Tibial artery (tissue), 4 donors: ENCODE measurements around the gene TMCO4.
A peak's percentile ranks its signal among the peaks of the same experiment; 100 is the strongest.

ENCODE experiments used
- DNase-seq, 2 donors: peaks; one replicate each; pipeline ENCODE4 v3.0.0-alpha.2; 2019
- H3K27ac ChIP-seq, 2 donors: fragments of 200-600 bp; sonication (generic) in 1 of 2; 1 replicate in 1 of 2; 2 replicates in 1 of 2; pipeline ENCODE4 v1.5.1; 2018 to 2019; ENCODE audit warnings: mild to moderate bottlenecking in 1 of 2
- H3K27me3 ChIP-seq, 2 donors: fragments of 200-600 bp; sonication (generic) in 1 of 2; one replicate each; pipeline versions ENCODE4 v1.5.1 to v1.6.0; 2016 to 2019
- H3K36me3 ChIP-seq, 3 donors: fragments of 200-600 bp; sonication (generic) in 2 of 3; one replicate each; pipeline ENCODE4 v1.5.1; 2016 to 2019; ENCODE audit warnings: mild to moderate bottlenecking in 2 of 3
- H3K4me1 ChIP-seq, 4 donors: fragments of 200-600 bp; sonication (generic) in 2 of 4; 1 replicate in 3 of 4; 2 replicates in 1 of 4; pipeline ENCODE4 v1.5.1; 2016 to 2019
- H3K4me3 ChIP-seq, 2 donors: fragments of 200-600 bp; sonication (generic) in 1 of 2; 1 replicate in 1 of 2; 2 replicates in 1 of 2; pipeline ENCODE4 v1.5.1; 2018 to 2019; ENCODE audit warnings: mild to moderate bottlenecking in 2 of 2
- H3K9me3 ChIP-seq, 3 donors: fragments of 200-600 bp; sonication (generic) in 1 of 3; one replicate each; pipeline ENCODE4 v1.5.1; 2016 to 2019
- intact Hi-C: fragments of 100-400 bp; cut with DNase I; formaldehyde crosslinking; loops from one replicate; pipeline ENCODE4 v1.15.0; 2023; ENCODE audit warnings: low total_unique reads
- TF ChIP-seq, protein P1 (sequence below), 2 experiments: fragments of 200-600 bp in 1 of 2; fragments of 450-650 bp in 1 of 2; IDR thresholded peaks; one replicate each; pipeline ENCODE4 v1.5.1; 2017 to 2019; ENCODE audit warnings: antibody characterized with exemption in 2 of 2, mild to moderate bottlenecking in 1 of 2, moderate library complexity in 1 of 2

TMCO4 gene

GRCh38 chr1:19678493-19678892 is 121.2 kb downstream of the TMCO4 start:
- intact Hi-C loops: no loop called here
- no peak for DNase-seq
- H3K27ac ChIP-seq: no peak overlapping the region
- H3K4me3 ChIP-seq: no peak overlapping the region
- no peaks in the 10 kb centered on the region for H3K27me3 ChIP-seq
- TF ChIP-seq, protein P1, sequence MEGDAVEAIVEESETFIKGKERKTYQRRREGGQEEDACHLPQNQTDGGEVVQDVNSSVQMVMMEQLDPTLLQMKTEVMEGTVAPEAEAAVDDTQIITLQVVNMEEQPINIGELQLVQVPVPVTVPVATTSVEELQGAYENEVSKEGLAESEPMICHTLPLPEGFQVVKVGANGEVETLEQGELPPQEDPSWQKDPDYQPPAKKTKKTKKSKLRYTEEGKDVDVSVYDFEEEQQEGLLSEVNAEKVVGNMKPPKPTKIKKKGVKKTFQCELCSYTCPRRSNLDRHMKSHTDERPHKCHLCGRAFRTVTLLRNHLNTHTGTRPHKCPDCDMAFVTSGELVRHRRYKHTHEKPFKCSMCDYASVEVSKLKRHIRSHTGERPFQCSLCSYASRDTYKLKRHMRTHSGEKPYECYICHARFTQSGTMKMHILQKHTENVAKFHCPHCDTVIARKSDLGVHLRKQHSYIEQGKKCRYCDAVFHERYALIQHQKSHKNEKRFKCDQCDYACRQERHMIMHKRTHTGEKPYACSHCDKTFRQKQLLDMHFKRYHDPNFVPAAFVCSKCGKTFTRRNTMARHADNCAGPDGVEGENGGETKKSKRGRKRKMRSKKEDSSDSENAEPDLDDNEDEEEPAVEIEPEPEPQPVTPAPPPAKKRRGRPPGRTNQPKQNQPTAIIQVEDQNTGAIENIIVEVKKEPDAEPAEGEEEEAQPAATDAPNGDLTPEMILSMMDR (IDR thresholded peaks at IDR 0.05): no peak
- peaks cover 8 to 42% (median 13%) of the 10 kb centered on the region in 3 donors for H3K36me3 ChIP-seq
- H3K4me1 ChIP-seq: no peaks in the 10 kb centered on the region
- H3K9me3 ChIP-seq: no peaks in the 10 kb centered on the region

DNA sequence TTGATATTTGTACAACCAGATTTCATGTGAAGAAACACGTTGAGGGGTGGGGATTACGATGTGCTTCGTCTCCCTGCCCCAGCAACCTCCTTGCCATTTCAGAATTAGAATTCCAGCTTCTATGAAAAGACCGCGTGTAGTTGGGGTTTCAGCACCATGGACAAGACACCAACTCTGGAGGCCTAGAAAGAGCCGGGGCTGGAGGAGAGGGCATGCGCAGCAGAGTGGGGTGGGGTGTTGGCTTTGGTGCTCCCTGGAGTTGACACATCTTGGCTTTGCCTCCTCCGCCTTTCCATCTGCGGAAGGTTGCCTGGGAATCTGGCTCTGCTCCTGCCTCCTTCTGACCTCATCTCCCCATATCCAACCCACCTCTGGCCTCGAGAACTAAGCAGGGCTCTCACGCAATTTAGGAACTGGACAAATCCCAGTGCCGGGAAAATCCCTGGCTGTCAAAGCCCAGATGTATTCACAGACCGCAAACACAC is 123.2 kb downstream of the TMCO4 start:
- intact Hi-C loops: no loop called here
- H3K4me3 ChIP-seq: no peak overlapping the region
- no peak overlapping the region for H3K27ac ChIP-seq
- peak in 1 of 2 donors; percentile 67 for DNase-seq
- H3K9me3 ChIP-seq: no peaks in the 10 kb centered on the region
- TF ChIP-seq, protein P1 (IDR thresholded peaks at IDR 0.05): no peak
- H3K36me3 ChIP-seq: peaks cover 0 to 22% (median 0%) of the 10 kb centered on the region in 3 donors
- peaks cover 0 to 10% of the 10 kb centered on the region in 2 donors for H3K27me3 ChIP-seq
- H3K4me1 ChIP-seq: no peaks in the 10 kb centered on the region

DNA sequence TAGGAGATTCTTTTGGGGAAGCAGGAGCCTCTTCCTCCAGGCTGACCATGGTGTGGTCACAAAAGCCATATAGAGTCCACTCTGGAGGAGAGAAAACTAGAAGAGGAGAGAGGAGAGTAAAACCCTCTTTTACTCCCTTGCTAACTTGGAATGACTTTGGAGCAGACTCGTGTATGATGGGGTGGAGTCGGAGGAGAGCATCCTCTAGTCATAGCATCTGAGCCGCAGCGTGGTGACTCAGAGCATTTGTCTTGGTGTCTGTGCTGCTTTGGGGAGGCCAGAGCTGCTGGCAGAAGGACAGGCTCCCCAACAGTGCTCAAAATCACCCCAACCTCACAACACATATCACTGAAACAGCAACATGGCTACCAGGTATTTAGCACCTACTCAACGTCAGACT is 123.9 kb downstream of the TMCO4 start:
- TF ChIP-seq, protein P1 (IDR thresholded peaks at IDR 0.05): no peak
- Histone ChIP-seq H3K36me3 (peaks cover 0 to 17% (median 0%) of the 10 kb centered on the region in 3 donors), H3K4me1 (no peaks in the 10 kb centered on the region), H3K4me3 (no peak overlapping the region), H3K27me3 (peaks cover 0 to 14% of the 10 kb centered on the region in 2 donors), H3K9me3 (no peaks in the 10 kb centered on the region), H3K27ac (no peak overlapping the region)
- DNase-seq: no peak
- intact Hi-C loops: no loop called here

DNA sequence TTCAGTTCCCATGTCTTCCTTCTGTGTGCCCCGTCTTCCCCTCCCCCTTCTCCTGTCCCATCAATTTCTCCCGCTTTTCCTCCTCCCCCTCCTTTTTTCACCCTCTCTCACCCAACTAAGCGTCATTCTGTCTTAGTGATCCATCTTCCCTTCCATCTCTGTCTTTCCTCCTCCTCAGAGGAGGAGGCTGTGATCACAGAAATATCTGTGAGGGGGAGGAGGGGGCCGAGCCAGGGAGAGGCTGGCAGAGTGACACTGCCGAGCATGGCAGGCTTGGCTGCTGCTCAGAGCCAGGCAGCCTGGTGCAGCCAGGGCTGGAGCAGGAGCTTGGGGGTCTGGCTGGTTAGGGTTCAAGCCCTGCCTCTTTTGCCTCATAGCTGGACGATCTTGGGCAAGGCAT is 127.5 kb downstream of the TMCO4 start:
- Histone ChIP-seq H3K9me3 (no peaks in the 10 kb centered on the region), H3K36me3 (no peaks in the 10 kb centered on the region), H3K27me3 (peaks cover 0 to 32% of the 10 kb centered on the region in 2 donors), H3K4me1 (no peaks in the 10 kb centered on the region), H3K27ac (no peak overlapping the region), H3K4me3 (no peak overlapping the region)
- intact Hi-C loops: no loop called here
- no peak for DNase-seq
- TF ChIP-seq, protein P1 (IDR thresholded peaks at IDR 0.05): no peak

DNA sequence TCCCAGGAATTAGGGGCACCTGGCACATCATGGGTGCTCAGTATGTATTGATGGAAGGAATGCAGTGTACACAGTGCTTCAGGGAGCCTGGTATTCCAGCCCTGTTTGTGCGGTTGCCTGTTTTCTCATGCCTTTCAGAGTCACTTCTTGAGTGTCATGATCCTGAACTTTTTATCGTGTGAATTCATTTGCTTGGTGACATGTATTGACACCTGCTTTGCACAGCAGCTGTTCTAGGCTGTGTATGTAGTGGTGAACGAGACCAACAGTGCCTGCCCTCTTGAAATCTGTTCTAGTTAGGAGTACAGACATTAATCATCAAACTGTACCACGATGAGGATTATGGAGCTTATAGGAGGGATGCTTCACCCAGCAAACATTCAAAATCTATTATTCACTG is 128.9 kb downstream of the TMCO4 start:
- Histone ChIP-seq H3K27me3 (peaks cover 0 to 45% of the 10 kb centered on the region in 2 donors), H3K9me3 (no peaks in the 10 kb centered on the region), H3K4me1 (peaks cover 0 to 2% (median 0%) of the 10 kb centered on the region in 4 donors), H3K4me3 (no peak overlapping the region), H3K27ac (no peak overlapping the region), H3K36me3 (no peaks in the 10 kb centered on the region)
- TF ChIP-seq, protein P1 (IDR thresholded peaks at IDR 0.05): no peak
- DNase-seq: no peak
- intact Hi-C loops: no loop called here

DNA sequence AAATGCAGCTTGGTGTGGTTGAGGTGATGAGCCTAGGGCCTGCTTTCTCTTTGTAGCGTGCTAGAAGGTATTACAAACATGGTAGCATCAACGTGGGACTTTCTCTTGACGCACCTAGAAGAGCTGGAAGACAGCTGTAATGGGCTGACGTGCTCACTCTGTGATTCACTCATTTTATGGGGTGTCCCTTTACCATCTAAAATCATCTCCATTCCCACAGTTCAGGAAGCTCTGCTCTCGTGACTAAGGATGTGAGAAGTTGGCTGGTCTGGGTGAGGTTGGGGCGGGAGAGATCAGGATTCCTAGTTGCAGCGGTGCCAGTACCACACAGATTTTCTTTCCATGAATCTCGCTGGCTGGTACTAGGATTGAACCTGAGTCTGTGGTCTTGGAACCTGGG is 130.8 kb downstream of the TMCO4 start:
- no peak overlapping the region for H3K4me3 ChIP-seq
- peaks cover 0 to 17% (median 9%) of the 10 kb centered on the region in 4 donors for H3K4me1 ChIP-seq
- TF ChIP-seq, protein P1 (IDR thresholded peaks at IDR 0.05): no peak
- no peaks in the 10 kb centered on the region for H3K36me3 ChIP-seq
- no peaks in the 10 kb centered on the region for H3K9me3 ChIP-seq
- no peak overlapping the region for H3K27ac ChIP-seq
- H3K27me3 ChIP-seq: peaks cover 0 to 64% of the 10 kb centered on the region in 2 donors
- intact Hi-C loops: no loop called here
- DNase-seq: no peak
